ENCODE data around the gene FRAT2. TPM values are rescaled to one million over a fixed set of nuclear protein-coding genes. Genes with fewer than 3 reads are reported as not detected.
A peak's percentile ranks its signal among the peaks of the same experiment; 100 is the strongest.

FRAT2 gene
- total and polyA plus RNA-seq, 4 donors: 2.7 to 15.1 (median 11.7) TPM

DNA sequence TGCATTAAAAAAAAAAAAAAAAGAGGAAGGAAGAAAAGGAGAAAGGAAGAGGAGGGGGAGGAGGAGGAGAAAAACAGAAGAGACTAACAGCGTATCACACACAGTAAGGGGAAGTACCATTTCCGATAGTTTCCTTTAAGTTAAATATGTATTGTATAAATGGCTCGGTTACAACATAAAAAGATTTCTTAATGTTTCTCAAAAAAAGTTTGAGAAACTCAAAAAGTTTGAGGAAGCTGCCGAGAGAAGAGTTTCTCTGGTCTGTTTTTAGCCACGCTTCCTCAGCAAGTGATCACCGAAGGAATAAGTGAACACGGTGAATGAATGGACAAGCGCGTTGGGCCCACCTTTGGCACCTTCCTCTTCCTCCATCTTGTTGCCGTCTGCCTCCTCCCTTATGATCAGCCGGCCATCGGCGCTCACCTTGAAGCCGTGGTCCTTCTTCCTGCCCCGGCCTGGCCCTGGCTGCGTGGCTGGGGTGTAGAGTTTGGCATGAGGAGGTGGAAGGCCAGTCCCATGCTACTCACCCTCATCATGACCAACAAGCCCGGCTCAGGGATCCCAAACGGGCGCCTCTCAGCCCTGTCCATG is 31.3 kb upstream of the FRAT2 start:
- H3K27me3 ChIP-seq (ENCODE audit: control insufficient read depth in 4 of 4, insufficient read depth in 4 of 4, low read length in 3 of 4): no peaks in the 10 kb centered on the region
- peaks cover 0 to 47% (median 12%) of the 10 kb centered on the region in 4 donors for H3K36me3 ChIP-seq (ENCODE audit: control insufficient read depth in 4 of 4, insufficient read depth in 3 of 4, low read depth in 1 of 4, low read length in 3 of 4)
- H3K4me3 ChIP-seq (ENCODE audit: low read depth in 1 of 3, low read length in 3 of 3): no peak overlapping the region
- no peak overlapping the region for H3K9ac ChIP-seq (ENCODE audit: low read depth in 1 of 2, low read length in 2 of 2)
- no peaks in the 10 kb centered on the region for H3K4me1 ChIP-seq (ENCODE audit: control insufficient read depth in 4 of 4, insufficient read depth in 4 of 4, low read length in 3 of 4)
- H3K27ac ChIP-seq (ENCODE audit: low read depth in 1 of 2, low read length in 2 of 2): peak overlapping the region; percentile 61 to 64
- no peaks in the 10 kb centered on the region for H3K9me3 ChIP-seq (ENCODE audit: control insufficient read depth in 4 of 4, low read length in 3 of 4)
- no peak for TF ChIP-seq EGR1 (IDR thresholded peaks at IDR 0.05; ENCODE audit: low read depth in 2 of 2)
- no peak for TF ChIP-seq YY1 (IDR thresholded peaks at IDR 0.05)
- TF ChIP-seq, protein P1, sequence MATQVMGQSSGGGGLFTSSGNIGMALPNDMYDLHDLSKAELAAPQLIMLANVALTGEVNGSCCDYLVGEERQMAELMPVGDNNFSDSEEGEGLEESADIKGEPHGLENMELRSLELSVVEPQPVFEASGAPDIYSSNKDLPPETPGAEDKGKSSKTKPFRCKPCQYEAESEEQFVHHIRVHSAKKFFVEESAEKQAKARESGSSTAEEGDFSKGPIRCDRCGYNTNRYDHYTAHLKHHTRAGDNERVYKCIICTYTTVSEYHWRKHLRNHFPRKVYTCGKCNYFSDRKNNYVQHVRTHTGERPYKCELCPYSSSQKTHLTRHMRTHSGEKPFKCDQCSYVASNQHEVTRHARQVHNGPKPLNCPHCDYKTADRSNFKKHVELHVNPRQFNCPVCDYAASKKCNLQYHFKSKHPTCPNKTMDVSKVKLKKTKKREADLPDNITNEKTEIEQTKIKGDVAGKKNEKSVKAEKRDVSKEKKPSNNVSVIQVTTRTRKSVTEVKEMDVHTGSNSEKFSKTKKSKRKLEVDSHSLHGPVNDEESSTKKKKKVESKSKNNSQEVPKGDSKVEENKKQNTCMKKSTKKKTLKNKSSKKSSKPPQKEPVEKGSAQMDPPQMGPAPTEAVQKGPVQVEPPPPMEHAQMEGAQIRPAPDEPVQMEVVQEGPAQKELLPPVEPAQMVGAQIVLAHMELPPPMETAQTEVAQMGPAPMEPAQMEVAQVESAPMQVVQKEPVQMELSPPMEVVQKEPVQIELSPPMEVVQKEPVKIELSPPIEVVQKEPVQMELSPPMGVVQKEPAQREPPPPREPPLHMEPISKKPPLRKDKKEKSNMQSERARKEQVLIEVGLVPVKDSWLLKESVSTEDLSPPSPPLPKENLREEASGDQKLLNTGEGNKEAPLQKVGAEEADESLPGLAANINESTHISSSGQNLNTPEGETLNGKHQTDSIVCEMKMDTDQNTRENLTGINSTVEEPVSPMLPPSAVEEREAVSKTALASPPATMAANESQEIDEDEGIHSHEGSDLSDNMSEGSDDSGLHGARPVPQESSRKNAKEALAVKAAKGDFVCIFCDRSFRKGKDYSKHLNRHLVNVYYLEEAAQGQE (IDR thresholded peaks at IDR 0.05): no peak
- no peak for TF ChIP-seq SP1 (IDR thresholded peaks at IDR 0.05)
- TF ChIP-seq, protein P2, sequence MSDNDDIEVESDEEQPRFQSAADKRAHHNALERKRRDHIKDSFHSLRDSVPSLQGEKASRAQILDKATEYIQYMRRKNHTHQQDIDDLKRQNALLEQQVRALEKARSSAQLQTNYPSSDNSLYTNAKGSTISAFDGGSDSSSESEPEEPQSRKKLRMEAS (IDR thresholded peaks at IDR 0.05): no peak
- no peak for TF ChIP-seq NR2F2 (IDR thresholded peaks at IDR 0.05)
- no peak for TF ChIP-seq GABPA (IDR thresholded peaks at IDR 0.05 in 1 of 2, conservative IDR thresholded peaks at IDR 0.05 in 1 of 2)
- TF ChIP-seq, protein P3, sequence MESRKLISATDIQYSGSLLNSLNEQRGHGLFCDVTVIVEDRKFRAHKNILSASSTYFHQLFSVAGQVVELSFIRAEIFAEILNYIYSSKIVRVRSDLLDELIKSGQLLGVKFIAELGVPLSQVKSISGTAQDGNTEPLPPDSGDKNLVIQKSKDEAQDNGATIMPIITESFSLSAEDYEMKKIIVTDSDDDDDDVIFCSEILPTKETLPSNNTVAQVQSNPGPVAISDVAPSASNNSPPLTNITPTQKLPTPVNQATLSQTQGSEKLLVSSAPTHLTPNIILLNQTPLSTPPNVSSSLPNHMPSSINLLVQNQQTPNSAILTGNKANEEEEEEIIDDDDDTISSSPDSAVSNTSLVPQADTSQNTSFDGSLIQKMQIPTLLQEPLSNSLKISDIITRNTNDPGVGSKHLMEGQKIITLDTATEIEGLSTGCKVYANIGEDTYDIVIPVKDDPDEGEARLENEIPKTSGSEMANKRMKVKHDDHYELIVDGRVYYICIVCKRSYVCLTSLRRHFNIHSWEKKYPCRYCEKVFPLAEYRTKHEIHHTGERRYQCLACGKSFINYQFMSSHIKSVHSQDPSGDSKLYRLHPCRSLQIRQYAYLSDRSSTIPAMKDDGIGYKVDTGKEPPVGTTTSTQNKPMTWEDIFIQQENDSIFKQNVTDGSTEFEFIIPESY (IDR thresholded peaks at IDR 0.05): no peak
- TF ChIP-seq RAD21 (IDR thresholded peaks at IDR 0.05): no peak
- TF ChIP-seq, protein P4, sequence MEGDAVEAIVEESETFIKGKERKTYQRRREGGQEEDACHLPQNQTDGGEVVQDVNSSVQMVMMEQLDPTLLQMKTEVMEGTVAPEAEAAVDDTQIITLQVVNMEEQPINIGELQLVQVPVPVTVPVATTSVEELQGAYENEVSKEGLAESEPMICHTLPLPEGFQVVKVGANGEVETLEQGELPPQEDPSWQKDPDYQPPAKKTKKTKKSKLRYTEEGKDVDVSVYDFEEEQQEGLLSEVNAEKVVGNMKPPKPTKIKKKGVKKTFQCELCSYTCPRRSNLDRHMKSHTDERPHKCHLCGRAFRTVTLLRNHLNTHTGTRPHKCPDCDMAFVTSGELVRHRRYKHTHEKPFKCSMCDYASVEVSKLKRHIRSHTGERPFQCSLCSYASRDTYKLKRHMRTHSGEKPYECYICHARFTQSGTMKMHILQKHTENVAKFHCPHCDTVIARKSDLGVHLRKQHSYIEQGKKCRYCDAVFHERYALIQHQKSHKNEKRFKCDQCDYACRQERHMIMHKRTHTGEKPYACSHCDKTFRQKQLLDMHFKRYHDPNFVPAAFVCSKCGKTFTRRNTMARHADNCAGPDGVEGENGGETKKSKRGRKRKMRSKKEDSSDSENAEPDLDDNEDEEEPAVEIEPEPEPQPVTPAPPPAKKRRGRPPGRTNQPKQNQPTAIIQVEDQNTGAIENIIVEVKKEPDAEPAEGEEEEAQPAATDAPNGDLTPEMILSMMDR (IDR thresholded peaks at IDR 0.05; ENCODE audit: low read depth, low read length, missing input control): no peak
- no peak for TF ChIP-seq FOXA1 (IDR thresholded peaks at IDR 0.05)
- no peak for DNase-seq (ENCODE audit: low spot score)
- WGBS: 79% methylated on average over 19 of the region's 19 CpGs

DNA sequence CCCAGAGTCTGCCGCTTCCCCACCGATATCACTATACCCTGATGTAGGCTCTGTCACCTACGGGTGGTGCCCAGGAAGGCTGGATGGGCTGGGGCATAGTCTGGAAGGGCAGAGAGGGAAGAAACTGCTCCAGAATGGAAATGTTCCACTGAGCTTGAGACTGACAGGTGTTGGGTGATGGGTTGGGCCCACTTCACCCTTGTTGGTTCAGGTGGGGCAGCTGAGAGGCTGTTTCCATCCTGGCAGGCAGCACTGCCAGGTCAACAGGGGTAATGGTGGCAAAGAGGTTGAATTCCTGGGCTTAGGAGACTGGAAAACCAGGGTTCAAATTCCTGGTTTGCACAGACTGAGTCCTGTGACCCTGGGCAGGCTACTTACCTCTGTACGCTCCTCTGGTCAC is 28.5 kb upstream of the FRAT2 start:
- Histone ChIP-seq H3K36me3 (ENCODE audit: control insufficient read depth in 4 of 4, insufficient read depth in 3 of 4, low read depth in 1 of 4, low read length in 3 of 4) (peaks cover 0 to 29% (median 5%) of the 10 kb centered on the region in 4 donors), H3K9ac (ENCODE audit: low read depth in 1 of 2, low read length in 2 of 2) (no peak overlapping the region), H3K27ac (ENCODE audit: low read depth in 1 of 2, low read length in 2 of 2) (no peak overlapping the region), H3K4me1 (ENCODE audit: control insufficient read depth in 4 of 4, insufficient read depth in 4 of 4, low read length in 3 of 4) (no peaks in the 10 kb centered on the region), H3K4me3 (ENCODE audit: low read depth in 1 of 3, low read length in 3 of 3) (no peak overlapping the region), H3K9me3 (ENCODE audit: control insufficient read depth in 4 of 4, low read length in 3 of 4) (no peaks in the 10 kb centered on the region), H3K27me3 (ENCODE audit: control insufficient read depth in 4 of 4, insufficient read depth in 4 of 4, low read length in 3 of 4) (no peaks in the 10 kb centered on the region)
- 97% methylated on average over 4 of the region's 4 CpGs for WGBS
- TF ChIP-seq HNF4A (conservative IDR thresholded peaks at IDR 0.05) (no peak), RXRA (IDR thresholded peaks at IDR 0.05) (no peak), FOXA1 (IDR thresholded peaks at IDR 0.05) (no peak), EGR1 (IDR thresholded peaks at IDR 0.05; ENCODE audit: low read depth in 2 of 2) (no peak), YY1 (IDR thresholded peaks at IDR 0.05) (no peak), TAF1 (conservative IDR thresholded peaks at IDR 0.05) (no peak), GABPA (IDR thresholded peaks at IDR 0.05 in 1 of 2, conservative IDR thresholded peaks at IDR 0.05 in 1 of 2) (no peak), HNF4G (IDR thresholded peaks at IDR 0.05) (no peak), NR2F2 (IDR thresholded peaks at IDR 0.05) (no peak)
- TF ChIP-seq, protein P2 (IDR thresholded peaks at IDR 0.05): no peak
- no peak for DNase-seq (ENCODE audit: low spot score)
